DOHH2 (cell line): ENCODE data around the gene MTFR1L.

Source experiments
- H3F3A ChIP-seq: fragments of 200-600 bp; sonication (generic), shearing (Covaris generic); 2 replicates; pipeline ENCODE4 v1.6.0; 2016; ENCODE audit warnings: antibody characterized with exemption, mild to moderate bottlenecking; ENCODE audit not compliant: control insufficient read depth, insufficient read depth
- H3K27ac ChIP-seq: fragments of 200-600 bp; sonication (generic); 2 replicates; pipeline ENCODE4 v1.5.1; 2014; ENCODE audit warnings: low read depth, mild to moderate bottlenecking, low read length, moderate library complexity
- H3K27me3 ChIP-seq: fragments of 200-600 bp; sonication (generic); 2 replicates; pipeline ENCODE4 v1.6.1; 2014; ENCODE audit warnings: mild to moderate bottlenecking, low read length, mixed read lengths; ENCODE audit not compliant: control insufficient read depth
- H3K36me3 ChIP-seq: fragments of 200-600 bp; sonication (generic); 2 replicates; pipeline ENCODE4 v1.6.1; 2014; ENCODE audit warnings: mild to moderate bottlenecking, low read length, moderate library complexity, mixed read lengths; ENCODE audit not compliant: control insufficient read depth
- H3K4me1 ChIP-seq: fragments of 200-600 bp; sonication (generic); 2 replicates; pipeline ENCODE4 v1.6.1; 2014; ENCODE audit warnings: mild to moderate bottlenecking, low read length, mixed read lengths; ENCODE audit not compliant: control insufficient read depth
- H3K4me2 ChIP-seq: fragments of 200-600 bp; sonication (generic); 2 replicates; pipeline ENCODE4 v1.6.0; 2014; ENCODE audit warnings: mild to moderate bottlenecking, low read length, moderate library complexity
- H3K4me3 ChIP-seq: fragments of 200-600 bp; sonication (generic); 2 replicates; pipeline ENCODE4 v1.5.1; 2014; ENCODE audit warnings: mild to moderate bottlenecking, low read length, mixed read lengths
- H3K79me2 ChIP-seq: fragments of 200-600 bp; sonication (generic); 2 replicates; pipeline ENCODE4 v1.6.1; 2014; ENCODE audit warnings: mild to moderate bottlenecking, low read length, mixed read lengths; ENCODE audit not compliant: control insufficient read depth
- H3K9me2 ChIP-seq: fragments of 200-600 bp; sonication (generic); replicated peaks from 2 replicates; pipeline ENCODE4 v1.6.1; 2014; ENCODE audit warnings: mild to moderate bottlenecking, low read length, mixed read lengths; ENCODE audit not compliant: control insufficient read depth
- H3K9me3 ChIP-seq: fragments of 200-600 bp; sonication (generic); 2 replicates; pipeline ENCODE4 v1.6.1; 2014; ENCODE audit warnings: antibody characterized with exemption, low read length, mixed read lengths; ENCODE audit not compliant: control insufficient read depth, insufficient read depth
- H4K20me1 ChIP-seq: fragments of 200-600 bp; sonication (generic); 2 replicates; pipeline ENCODE4 v1.6.0; 2014; ENCODE audit warnings: low read depth, mild to moderate bottlenecking, antibody characterized with exemption, low read length, moderate library complexity; ENCODE audit not compliant: control insufficient read depth, insufficient read depth
- EZH2phosphoT487 ChIP-seq: fragments of 200-600 bp; sonication (generic); IDR thresholded peaks from 2 replicates; pipeline ENCODE4 v1.6.1; 2017; ENCODE audit warnings: borderline replicate concordance, mild to moderate bottlenecking, antibody characterized with exemption, low read length, moderate library complexity, mixed read lengths
- TF ChIP-seq, protein P1 (sequence below): fragments of 200-600 bp; sonication (generic); IDR thresholded peaks from one replicate; pipeline ENCODE4 v1.5.1; 2014; ENCODE audit warnings: antibody characterized with exemption, mild to moderate bottlenecking, low read depth, low read length; ENCODE audit not compliant: poor library complexity, severe bottlenecking

Gene MTFR1L

DNA sequence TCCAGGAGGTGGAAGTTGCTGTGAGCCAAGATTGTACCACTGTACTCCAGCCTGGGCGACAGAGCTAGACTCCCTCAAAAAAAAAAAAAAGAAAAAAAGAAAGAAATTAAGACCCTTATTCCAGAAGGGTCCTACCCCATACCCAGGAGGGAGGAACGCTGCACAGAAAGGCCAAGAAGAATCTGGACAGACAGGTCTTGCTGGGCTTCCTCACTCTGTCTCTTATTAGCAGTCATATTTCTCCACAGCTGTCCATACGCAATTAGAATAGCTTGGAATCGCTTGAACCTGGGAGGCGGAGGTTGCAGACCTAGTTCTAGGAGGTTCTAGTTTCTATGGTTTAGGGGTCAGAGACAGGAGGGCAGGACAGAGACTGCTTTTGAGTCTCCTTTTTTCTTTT, 58.9 kb downstream of the MTFR1L start:
- H3K36me3 ChIP-seq: no peaks in the 10 kb centered on the region
- H3K27me3 ChIP-seq: peaks cover 25% of the 10 kb centered on the region

DNA sequence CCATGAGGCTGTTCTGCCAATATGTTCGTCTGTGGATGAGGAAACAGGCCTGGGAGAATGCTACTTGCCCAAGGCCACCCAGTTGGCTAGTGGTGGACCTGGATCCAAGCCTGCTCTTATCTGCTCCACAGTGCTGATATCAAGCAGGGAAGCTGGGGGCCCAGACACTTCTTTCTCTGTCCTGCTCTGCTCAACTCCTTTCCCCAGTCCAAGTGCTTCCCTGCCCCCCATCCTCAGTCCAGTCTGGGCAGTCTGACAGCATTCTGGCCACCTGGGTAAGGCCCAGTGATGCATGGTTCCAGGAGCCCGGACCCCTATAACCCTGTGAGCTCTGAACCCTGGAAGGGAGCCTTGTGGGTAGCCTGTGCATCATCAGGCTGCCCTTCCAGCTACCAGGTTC, 59.9 kb downstream of the MTFR1L start:
- H4K20me1 ChIP-seq: no peaks in the 10 kb centered on the region
- H3K79me2 ChIP-seq: no peaks in the 10 kb centered on the region
- H3K9me3 ChIP-seq: no peaks in the 10 kb centered on the region
- H3K27me3 ChIP-seq: peaks cover 25% of the 10 kb centered on the region
- no peak overlapping the region for H3K27ac ChIP-seq
- H3K9me2 ChIP-seq: no peaks in the 10 kb centered on the region
- TF ChIP-seq, protein P1, sequence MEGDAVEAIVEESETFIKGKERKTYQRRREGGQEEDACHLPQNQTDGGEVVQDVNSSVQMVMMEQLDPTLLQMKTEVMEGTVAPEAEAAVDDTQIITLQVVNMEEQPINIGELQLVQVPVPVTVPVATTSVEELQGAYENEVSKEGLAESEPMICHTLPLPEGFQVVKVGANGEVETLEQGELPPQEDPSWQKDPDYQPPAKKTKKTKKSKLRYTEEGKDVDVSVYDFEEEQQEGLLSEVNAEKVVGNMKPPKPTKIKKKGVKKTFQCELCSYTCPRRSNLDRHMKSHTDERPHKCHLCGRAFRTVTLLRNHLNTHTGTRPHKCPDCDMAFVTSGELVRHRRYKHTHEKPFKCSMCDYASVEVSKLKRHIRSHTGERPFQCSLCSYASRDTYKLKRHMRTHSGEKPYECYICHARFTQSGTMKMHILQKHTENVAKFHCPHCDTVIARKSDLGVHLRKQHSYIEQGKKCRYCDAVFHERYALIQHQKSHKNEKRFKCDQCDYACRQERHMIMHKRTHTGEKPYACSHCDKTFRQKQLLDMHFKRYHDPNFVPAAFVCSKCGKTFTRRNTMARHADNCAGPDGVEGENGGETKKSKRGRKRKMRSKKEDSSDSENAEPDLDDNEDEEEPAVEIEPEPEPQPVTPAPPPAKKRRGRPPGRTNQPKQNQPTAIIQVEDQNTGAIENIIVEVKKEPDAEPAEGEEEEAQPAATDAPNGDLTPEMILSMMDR: no peak
- no peak for TF ChIP-seq EZH2phosphoT487
- no peaks in the 10 kb centered on the region for H3K36me3 ChIP-seq
- peaks cover 15% of the 10 kb centered on the region for H3K4me1 ChIP-seq
- no peak overlapping the region for H3K4me3 ChIP-seq
- H3F3A ChIP-seq: peaks cover 8% of the 10 kb centered on the region
- no peak overlapping the region for H3K4me2 ChIP-seq

More for the DNA sequence above, 58.9 kb downstream of the MTFR1L start:
- Histone ChIP-seq H3K4me3 (no peak overlapping the region), H3K4me1 (peaks cover 20% of the 10 kb centered on the region), H3K9me3 (no peaks in the 10 kb centered on the region), H3K4me2 (no peak overlapping the region), H3K27ac (no peak overlapping the region), H3F3A (peaks cover 8% of the 10 kb centered on the region), H4K20me1 (no peaks in the 10 kb centered on the region), H3K79me2 (no peaks in the 10 kb centered on the region), H3K9me2 (no peaks in the 10 kb centered on the region)
- TF ChIP-seq EZH2phosphoT487: no peak
- TF ChIP-seq, protein P1: no peak

DNA sequence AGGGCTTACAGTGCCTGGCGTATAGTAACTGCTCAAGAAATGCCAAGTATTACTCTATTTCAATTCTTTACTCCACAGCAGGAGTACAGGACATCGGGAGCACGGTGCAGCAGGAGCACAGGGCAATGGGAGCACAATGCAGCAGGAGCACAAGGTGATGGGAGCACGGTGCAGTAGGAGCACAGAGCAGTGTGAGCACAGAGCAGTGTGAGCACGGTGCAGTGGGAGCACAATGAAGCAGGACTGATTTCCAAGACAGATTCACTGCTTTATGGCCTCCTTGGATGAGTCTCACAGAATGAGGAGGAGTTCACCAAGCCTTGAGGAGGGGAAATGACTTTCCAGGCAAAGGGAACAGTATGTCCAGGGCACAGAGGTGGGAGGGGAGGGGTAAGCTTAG, 60.8 kb downstream of the MTFR1L start:
- Histone ChIP-seq H3K36me3 (no peaks in the 10 kb centered on the region), H3K27ac (no peak overlapping the region), H3K4me3 (no peak overlapping the region), H3K27me3 (peaks cover 19% of the 10 kb centered on the region), H3K9me2 (no peaks in the 10 kb centered on the region), H3K4me2 (no peak overlapping the region), H3F3A (peaks cover 8% of the 10 kb centered on the region), H4K20me1 (no peaks in the 10 kb centered on the region), H3K79me2 (no peaks in the 10 kb centered on the region), H3K4me1 (peaks cover 6% of the 10 kb centered on the region), H3K9me3 (no peaks in the 10 kb centered on the region)
- TF ChIP-seq, protein P1: no peak
- no peak for TF ChIP-seq EZH2phosphoT487
